HCT116 (cell line): ENCODE measurements around the gene GNG12. TPM values are rescaled to one million over a fixed set of nuclear protein-coding genes. Genes with fewer than 3 reads are reported as not detected.

ENCODE experiments used
- ATAC-seq: fragments of 200-7000 bp; cut with Tn5 transposase; 2 replicates; pipeline ENCODE4 v1.9.1; 2020; ENCODE audit warnings: mild to moderate bottlenecking, moderate library complexity
- BruUV-seq: library from RNA; stranded (reverse); fragments of 400-500 nt; replicated peaks from 2 replicates; lab custom pipeline; 2021; lab: Mats Ljungman, UMichigan
- CTCF ChIA-PET: fragments of 300-600 bp; sonication (Branson Sonifier 250); formaldehyde crosslinking; loops from one replicate; lab custom pipeline; 2021; ENCODE audit warnings: antibody characterized with exemption; lab: Charles Lee
- POLR2A ChIA-PET: fragments of 300-600, 350-600 bp; sonication (Branson Sonifier 250); formaldehyde crosslinking; loops from one replicate; lab custom pipeline; 2021; ENCODE audit warnings: antibody characterized with exemption; lab: Charles Lee
- RAD21 ChIA-PET, 2 experiments: fragments of 300-600 bp; sonication (Branson Sonifier 250); formaldehyde crosslinking; loops; one replicate each; lab custom pipeline; 2023; ENCODE audit warnings: low total read pairs in 2 of 2; ENCODE audit not compliant: uncharacterized antibody in 2 of 2, unreplicated experiment in 2 of 2, low non-redundant PET in 1 of 2; lab: Charles Lee
- DNase-seq: peaks from one replicate; pipeline ENCODE4 v3.0.0-alpha.2; 2010; ENCODE audit warnings: low read depth, low spot score
- H2AFZ ChIP-seq: fragments of 200-600 bp; shearing (Covaris generic), sonication (generic); 2 replicates; pipeline ENCODE4 v1.6.1; 2017; ENCODE audit warnings: low read depth, mixed run types, mixed read lengths, antibody characterized with exemption, low read length; ENCODE audit not compliant: poor library complexity, severe bottlenecking
- H3K27ac ChIP-seq: 2 replicates; pipeline ENCODE4 v1.5.1; 2012; ENCODE audit warnings: low read depth, low read length
- H3K27me3 ChIP-seq: fragments of 200-600 bp; sonication (generic); 2 replicates; pipeline ENCODE4 v1.6.1; 2016; ENCODE audit warnings: mixed run types, low read length, mixed read lengths; ENCODE audit not compliant: insufficient read depth
- H3K36me3 ChIP-seq, 2 experiments: fragments of 200-500 bp in 1 of 2; fragments of 200-600 bp in 1 of 2; sonication (Bioruptor generic) in 1 of 2; sonication (generic) in 1 of 2; 2 replicates each; pipeline versions ENCODE4 v1.5.1 to v1.6.1; 2014 to 2016; ENCODE audit warnings: low read length in 2 of 2, inconsistent platforms in 1 of 2, mixed read lengths in 1 of 2, mixed run types in 1 of 2; ENCODE audit not compliant: insufficient read depth in 2 of 2, control insufficient read depth in 1 of 2
- H3K4me1 ChIP-seq, 2 experiments: fragments of 200-600 bp in 1 of 2; sonication (generic) in 1 of 2; 2 replicates each; pipeline versions ENCODE4 v1.5.1 to v1.6.1; 2012 to 2017; ENCODE audit warnings: low read length in 2 of 2, inconsistent platforms in 1 of 2, mild to moderate bottlenecking in 1 of 2, mixed read lengths in 1 of 2, mixed run types in 1 of 2, moderate library complexity in 1 of 2; ENCODE audit not compliant: insufficient read depth in 2 of 2, control insufficient read depth in 1 of 2
- H3K4me2 ChIP-seq: fragments of 200-600 bp; sonication (generic); 2 replicates; pipeline ENCODE4 v1.6.1; 2017; ENCODE audit warnings: mixed run types, low read length, mixed read lengths
- H3K4me3 ChIP-seq, 2 experiments: fragments of 200-600 bp in 1 of 2; sonication (generic) in 1 of 2; replicated peaks in 1 of 2; 2 replicates each; pipeline ENCODE4 v1.5.1; 2011 to 2016; ENCODE audit warnings: low read length in 2 of 2, control low read depth in 1 of 2, low read depth in 1 of 2, mild to moderate bottlenecking in 1 of 2, mixed read lengths in 1 of 2, mixed run types in 1 of 2
- H3K79me2 ChIP-seq: fragments of 200-600 bp; sonication (generic); 2 replicates; pipeline ENCODE4 v1.6.1; 2017; ENCODE audit warnings: mild to moderate bottlenecking, mixed run types, low read length, moderate library complexity, mixed read lengths; ENCODE audit not compliant: insufficient read depth
- H3K9ac ChIP-seq: fragments of 200-600 bp; sonication (generic); 2 replicates; pipeline ENCODE4 v1.6.1; 2016; ENCODE audit warnings: low read length, mixed read lengths
- H3K9me2 ChIP-seq: fragments of 200-600 bp; sonication (generic), shearing (Covaris generic); 2 replicates; pipeline ENCODE4 v1.6.1; 2017; ENCODE audit warnings: mixed run types, mild to moderate bottlenecking, moderate library complexity; ENCODE audit not compliant: insufficient read depth
- H3K9me3 ChIP-seq, 2 experiments: fragments of 200-500 bp in 1 of 2; fragments of 200-600 bp in 1 of 2; sonication (Bioruptor generic) in 1 of 2; sonication (generic) in 1 of 2; 2 replicates each; pipeline ENCODE4 v1.6.1; 2014 to 2017; ENCODE audit warnings: low read length in 2 of 2, mixed read lengths in 2 of 2, inconsistent platforms in 1 of 2, low read depth in 1 of 2, mild to moderate bottlenecking in 1 of 2, mixed run types in 1 of 2, moderate library complexity in 1 of 2; ENCODE audit not compliant: control insufficient read depth in 1 of 2, insufficient read depth in 1 of 2
- H4K20me1 ChIP-seq: fragments of 200-600 bp; sonication (generic), shearing (Covaris generic); 2 replicates; pipeline ENCODE4 v1.6.1; 2017; ENCODE audit warnings: mixed run types, mild to moderate bottlenecking, moderate library complexity; ENCODE audit not compliant: insufficient read depth
- CEBPB ChIP-seq: IDR thresholded peaks from 2 replicates; pipeline ENCODE4 v1.6.1; 2012; ENCODE audit warnings: low read depth
- ELF1 ChIP-seq: IDR thresholded peaks from 2 replicates; pipeline ENCODE4 v1.6.1; 2012; ENCODE audit warnings: low read depth, borderline replicate concordance
- EZH2 ChIP-seq: fragments of 200-600 bp; sonication (generic); IDR thresholded peaks from 2 replicates; pipeline ENCODE4 v1.6.1; 2017; ENCODE audit warnings: antibody characterized with exemption, mixed run types
- POLR2AphosphoS5 ChIP-seq: IDR thresholded peaks from 2 replicates; pipeline ENCODE4 v1.6.1; 2011; ENCODE audit warnings: mild to moderate bottlenecking, low read depth, low read length, moderate library complexity
- RAD21 ChIP-seq: IDR thresholded peaks from 2 replicates; pipeline ENCODE4 v1.6.1; 2012; ENCODE audit warnings: low read depth, mild to moderate bottlenecking
- SRF ChIP-seq: IDR thresholded peaks from 2 replicates; pipeline ENCODE4 v1.6.1; 2012; ENCODE audit warnings: low read depth
- intact Hi-C: fragments of 100-400 bp; cut with micrococcal nuclease; formaldehyde crosslinking; loops from 2 replicates; pipeline ENCODE4 v1.10.0; 2022
- total RNA-seq: library from RNA; stranded (reverse); gene quantifications from one replicate; pipeline ENCODE4 v1.2.1, GENCODE V29; 2021; ENCODE audit not compliant: unreplicated experiment
- TF ChIP-seq, protein P1 (sequence below), 3 experiments: fragments of 200-600 bp in 1 of 3; sonication (generic) in 1 of 3; IDR thresholded peaks in 2 of 3; conservative IDR thresholded peaks in 1 of 3; 2 replicates each; pipeline ENCODE4 v1.5.1; 2012 to 2017; ENCODE audit warnings: low read depth in 2 of 3, low read length in 2 of 3, antibody characterized with exemption in 1 of 3, borderline replicate concordance in 1 of 3, control low read depth in 1 of 3, mild to moderate bottlenecking in 1 of 3, mixed read lengths in 1 of 3, mixed run types in 1 of 3, moderate library complexity in 1 of 3; ENCODE audit not compliant: insufficient read depth in 1 of 3

The GNG12 gene
- total RNA-seq, 1 experiment from 2014 or later: 49.6 TPM

DNA sequence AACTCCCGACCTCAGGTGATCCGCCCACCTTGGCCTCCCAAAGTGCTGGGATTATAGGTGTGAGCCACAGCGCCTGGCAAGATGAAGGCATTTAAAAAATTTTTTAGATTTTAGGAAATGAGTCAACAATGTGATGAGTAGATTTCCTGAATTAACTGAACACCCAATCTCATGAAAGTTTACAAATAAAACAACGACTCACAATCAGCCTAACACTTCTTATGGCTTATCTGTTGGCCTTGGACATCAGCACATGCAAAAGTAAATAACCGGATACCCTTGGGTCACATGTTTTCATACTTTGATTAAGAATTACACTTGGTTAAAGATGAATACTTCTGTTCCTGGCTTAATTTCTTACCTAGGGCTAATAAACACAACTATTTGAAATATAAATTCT is 3.0 kb downstream of the GNG12 start (continued):
- TF ChIP-seq CEBPB (no peak), EZH2 (no peak)

GRCh38 chr1:67827688-67828087 is 5.6 kb downstream of the GNG12 start:
- ATAC-seq: no peak

More at GRCh38 chr1:67827688-67828087, 5.6 kb downstream of the GNG12 start:
- ChIA-PET CTCF (no interaction called here), RAD21 (no interaction called here), POLR2A (no interaction called here)
- H3K36me3 ChIP-seq: peaks cover 0 to 2% of the 10 kb centered on the region in 2 experiments; a peak in 1 of 4 replicates
- H3K9me3 ChIP-seq: no peaks in the 10 kb centered on the region
- no peaks in the 10 kb centered on the region for H3K27me3 ChIP-seq
- H3K27ac ChIP-seq: no peak overlapping the region
- no peak overlapping the region for H3K9ac ChIP-seq
- H4K20me1 ChIP-seq: no peaks in the 10 kb centered on the region
- H3K4me2 ChIP-seq: no peak overlapping the region
- H3K4me1 ChIP-seq: peaks cover 8 to 19% of the 10 kb centered on the region in 2 experiments
- TF ChIP-seq, protein P1, sequence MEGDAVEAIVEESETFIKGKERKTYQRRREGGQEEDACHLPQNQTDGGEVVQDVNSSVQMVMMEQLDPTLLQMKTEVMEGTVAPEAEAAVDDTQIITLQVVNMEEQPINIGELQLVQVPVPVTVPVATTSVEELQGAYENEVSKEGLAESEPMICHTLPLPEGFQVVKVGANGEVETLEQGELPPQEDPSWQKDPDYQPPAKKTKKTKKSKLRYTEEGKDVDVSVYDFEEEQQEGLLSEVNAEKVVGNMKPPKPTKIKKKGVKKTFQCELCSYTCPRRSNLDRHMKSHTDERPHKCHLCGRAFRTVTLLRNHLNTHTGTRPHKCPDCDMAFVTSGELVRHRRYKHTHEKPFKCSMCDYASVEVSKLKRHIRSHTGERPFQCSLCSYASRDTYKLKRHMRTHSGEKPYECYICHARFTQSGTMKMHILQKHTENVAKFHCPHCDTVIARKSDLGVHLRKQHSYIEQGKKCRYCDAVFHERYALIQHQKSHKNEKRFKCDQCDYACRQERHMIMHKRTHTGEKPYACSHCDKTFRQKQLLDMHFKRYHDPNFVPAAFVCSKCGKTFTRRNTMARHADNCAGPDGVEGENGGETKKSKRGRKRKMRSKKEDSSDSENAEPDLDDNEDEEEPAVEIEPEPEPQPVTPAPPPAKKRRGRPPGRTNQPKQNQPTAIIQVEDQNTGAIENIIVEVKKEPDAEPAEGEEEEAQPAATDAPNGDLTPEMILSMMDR (IDR thresholded peaks at IDR 0.05 in 2 of 3, conservative IDR thresholded peaks at IDR 0.05 in 1 of 3; ENCODE audit: borderline replicate concordance in 1 of 3, insufficient read depth in 1 of 3, low read depth in 2 of 3, low read length in 2 of 3): no peak
- TF ChIP-seq ELF1 (no peak), SRF (no peak), POLR2AphosphoS5 (no peak), RAD21 (no peak)
- H3K79me2 ChIP-seq: peaks cover 87% of the 10 kb centered on the region
- H3K4me3 ChIP-seq: no peak overlapping the region
- DNase-seq: no peak
- no peaks in the 10 kb centered on the region for H3K9me2 ChIP-seq
- BruUV-seq: no TSS peak
- intact Hi-C loops: no loop called here
- H2AFZ ChIP-seq: no peak overlapping the region
